ENCODE measurements around the gene OR4C3. TPM values are rescaled to one million over a fixed set of nuclear protein-coding genes. Genes with fewer than 3 reads are reported as not detected.
"Not testable (repeated sequence)": the region's sequence is repeated elsewhere in the genome, so short reads cannot be mapped to it uniquely, and the experiment has no call there.

The OR4C3 gene
- not detected in 2 replicates for total RNA-seq
- long read RNA-seq, result 0 reads

- H3K4me3 Mint-ChIP-seq; H3K36me3 Mint-ChIP-seq (ENCODE audit: low read depth); H3K4me1 Mint-ChIP-seq; H3K27me3 Mint-ChIP-seq (ENCODE audit: low read depth); H3K27ac Mint-ChIP-seq (ENCODE audit: unreplicated experiment); DNase-seq (ENCODE audit: low read depth, low spot score): not testable (repeated sequence)
- H3K9me3 Mint-ChIP-seq, result peaks cover 17% of the 10 kb centered on the region
Measured at GRCh38 chr11:48324620-48325019, at the start of gene OR4C3. OR4C3 (plus strand) TSS chr11:48324920; CDS start chr11:48325022, 102 bp downstream.

- H3K36me3 Mint-ChIP-seq (ENCODE audit: low read depth), result no peaks in the 10 kb centered on the region
- H3K9me3 Mint-ChIP-seq, result peaks cover 23% of the 10 kb centered on the region
- H3K27ac Mint-ChIP-seq (ENCODE audit: unreplicated experiment), result no peak within 1 kb of the TSS
- H3K4me1 Mint-ChIP-seq, result no peaks in the 10 kb centered on the region
- H3K27me3 Mint-ChIP-seq (ENCODE audit: low read depth), result no peaks in the 10 kb centered on the region
- no peak for TF ChIP-seq CTCF (conservative IDR thresholded peaks at IDR 0.05)
- H3K4me3 Mint-ChIP-seq, result no peak within 1 kb of the TSS
- no peak for DNase-seq (ENCODE audit: low read depth, low spot score)
Measured at GRCh38 chr11:48305923-48306322, 18.8 kb upstream of the OR4C3 start, which contains the start of gene OR4S1. OR4S1 (plus strand) TSS chr11:48306223; CDS start chr11:48306223, 0 bp downstream.

GRCh38 chr11:48307760-48308386 lies 16.8 kb upstream of the OR4C3 start:
- H3K27ac Mint-ChIP-seq (ENCODE audit: unreplicated experiment), result no peak overlapping the region
- DNase-seq (ENCODE audit: low read depth, low spot score), result peak; percentile 48
- no peaks in the 10 kb centered on the region for H3K4me1 Mint-ChIP-seq
- H3K4me3 Mint-ChIP-seq, result no peak overlapping the region
- H3K9me3 Mint-ChIP-seq, result peaks cover 23% of the 10 kb centered on the region
- no peaks in the 10 kb centered on the region for H3K36me3 Mint-ChIP-seq (ENCODE audit: low read depth)
- H3K27me3 Mint-ChIP-seq (ENCODE audit: low read depth), result no peaks in the 10 kb centered on the region
- TF ChIP-seq CTCF (conservative IDR thresholded peaks at IDR 0.05), result peak; percentile 65

GRCh38 chr11:48313590-48313989 lies 11.1 kb upstream of the OR4C3 start:
- DNase-seq (ENCODE audit: low read depth, low spot score); H3K36me3 Mint-ChIP-seq (ENCODE audit: low read depth); H3K27me3 Mint-ChIP-seq (ENCODE audit: low read depth); H3K27ac Mint-ChIP-seq (ENCODE audit: unreplicated experiment); H3K4me3 Mint-ChIP-seq; H3K4me1 Mint-ChIP-seq: not testable (repeated sequence)
- peaks cover 13% of the 10 kb centered on the region for H3K9me3 Mint-ChIP-seq

GRCh38 chr11:48319813-48320212 lies 4.9 kb upstream of the OR4C3 start:
- H3K27me3 Mint-ChIP-seq (ENCODE audit: low read depth); H3K4me1 Mint-ChIP-seq; H3K36me3 Mint-ChIP-seq (ENCODE audit: low read depth); DNase-seq (ENCODE audit: low read depth, low spot score); H3K4me3 Mint-ChIP-seq; H3K27ac Mint-ChIP-seq (ENCODE audit: unreplicated experiment): not testable (repeated sequence)
- peaks cover 13% of the 10 kb centered on the region for H3K9me3 Mint-ChIP-seq

- H3K4me3 Mint-ChIP-seq, result no peak overlapping the region
- H3K9me3 Mint-ChIP-seq, result peaks cover 23% of the 10 kb centered on the region
Measured at GRCh38 chr11:48341466-48341865, 16.7 kb downstream of the OR4C3 start.

GRCh38 chr11:48342505-48342904 lies 17.8 kb downstream of the OR4C3 start:
- H3K27ac Mint-ChIP-seq (ENCODE audit: unreplicated experiment); DNase-seq (ENCODE audit: low read depth, low spot score); H3K4me1 Mint-ChIP-seq; H3K27me3 Mint-ChIP-seq (ENCODE audit: low read depth); H3K4me3 Mint-ChIP-seq; H3K36me3 Mint-ChIP-seq (ENCODE audit: low read depth): not testable (repeated sequence)
- peaks cover 19% of the 10 kb centered on the region for H3K9me3 Mint-ChIP-seq

More at GRCh38 chr11:48341466-48341865, 16.7 kb downstream of the OR4C3 start:
- no peaks in the 10 kb centered on the region for H3K4me1 Mint-ChIP-seq
- DNase-seq (ENCODE audit: low read depth, low spot score), result no peak
- TF ChIP-seq CTCF (conservative IDR thresholded peaks at IDR 0.05), result no peak
- H3K27me3 Mint-ChIP-seq (ENCODE audit: low read depth), result no peaks in the 10 kb centered on the region
- no peak overlapping the region for H3K27ac Mint-ChIP-seq (ENCODE audit: unreplicated experiment)
- H3K36me3 Mint-ChIP-seq (ENCODE audit: low read depth), result peaks cover 8% of the 10 kb centered on the region

GRCh38 chr11:48346286-48346685 lies 21.6 kb downstream of the OR4C3 start:
- H3K27ac Mint-ChIP-seq (ENCODE audit: unreplicated experiment); DNase-seq (ENCODE audit: low read depth, low spot score); H3K27me3 Mint-ChIP-seq (ENCODE audit: low read depth); H3K4me1 Mint-ChIP-seq; H3K4me3 Mint-ChIP-seq; H3K36me3 Mint-ChIP-seq (ENCODE audit: low read depth); H3K9me3 Mint-ChIP-seq: not testable (repeated sequence)

Measured in neural crest cell (in vitro differentiated cells).